Body of pancreas (tissue), 4 donors: Measurements from ENCODE around the gene RASGRF2. TPM values are rescaled to one million over a fixed set of nuclear protein-coding genes. Genes with fewer than 3 reads are reported as not detected.

Experiments
- ATAC-seq: fragments of 150-250 bp; one replicate; pipeline ENCODE4 v1.9.1; 2016
- DNase-seq, 4 donors: peaks; one replicate each; pipeline ENCODE4 v3.0.0-alpha.2; 2019
- H3K27ac ChIP-seq, 4 donors: fragments of 200-600 bp; sonication (generic); 1 replicate in 3 of 4; 2 replicates in 1 of 4; pipeline versions ENCODE4 v1.5.1 to v1.6.1; 2016 to 2019; ENCODE audit warnings: mild to moderate bottlenecking in 1 of 4, mixed read lengths in 1 of 4, moderate library complexity in 1 of 4
- H3K27me3 ChIP-seq, 2 donors: fragments of 200-600 bp; sonication (generic); one replicate each; pipeline ENCODE4 v1.6.0; 2016; ENCODE audit warnings: mild to moderate bottlenecking in 1 of 2
- H3K36me3 ChIP-seq, 2 donors: fragments of 200-600 bp; sonication (generic); replicated peaks in 1 of 2; 2 replicates each; pipeline ENCODE4 v1.5.1; 2016; ENCODE audit warnings: low read depth in 2 of 2; ENCODE audit not compliant: insufficient read depth in 1 of 2
- H3K4me1 ChIP-seq: fragments of 200-600 bp; sonication (generic); one replicate; pipeline ENCODE4 v1.6.0; 2016
- H3K4me3 ChIP-seq, 2 donors: fragments of 200-600 bp; sonication (generic); 1 replicate in 1 of 2; 2 replicates in 1 of 2; pipeline ENCODE4 v1.5.1; 2016 to 2019
- H3K9me3 ChIP-seq, 3 donors: fragments of 200-600 bp; sonication (generic); 1 replicate in 2 of 3; 2 replicates in 1 of 3; pipeline ENCODE4 v1.5.1; 2016
- POLR2A ChIP-seq, 3 donors: fragments of 450-650 bp; IDR thresholded peaks; one replicate each; pipeline ENCODE4 v1.6.1; 2016; ENCODE audit warnings: antibody characterized with exemption in 3 of 3, mild to moderate bottlenecking in 2 of 3
- WGBS, 2 donors: methylation state at CpG; one replicate each; pipeline ENCODE4 v1.1.5; 2017; 5-methylcytosine and 5-hydroxymethylcytosine counted together
- intact Hi-C: fragments of 100-400 bp; cut with DNase I; formaldehyde crosslinking; loops from one replicate; pipeline ENCODE4 v1.15.1; 2023
- total RNA-seq, 2 donors: library from RNA; depleted of rRNA; stranded (reverse); fragments of >200 nt; gene quantifications; one replicate each; pipeline ENCODE4 v1.1.0, GENCODE V29; 2016
- TF ChIP-seq, protein P1 (sequence below), 7 experiments: fragments of 450-650 bp in 4 of 7; fragments of 200-600 bp in 3 of 7; sonication (generic) in 3 of 7; IDR thresholded peaks; one replicate each; pipeline ENCODE4 v1.5.1; 2016 to 2019; ENCODE audit warnings: antibody characterized with exemption in 7 of 7

Gene RASGRF2
- total RNA-seq, 2 donors from 2014 or later: 1.6 to 3.6 TPM

DNA sequence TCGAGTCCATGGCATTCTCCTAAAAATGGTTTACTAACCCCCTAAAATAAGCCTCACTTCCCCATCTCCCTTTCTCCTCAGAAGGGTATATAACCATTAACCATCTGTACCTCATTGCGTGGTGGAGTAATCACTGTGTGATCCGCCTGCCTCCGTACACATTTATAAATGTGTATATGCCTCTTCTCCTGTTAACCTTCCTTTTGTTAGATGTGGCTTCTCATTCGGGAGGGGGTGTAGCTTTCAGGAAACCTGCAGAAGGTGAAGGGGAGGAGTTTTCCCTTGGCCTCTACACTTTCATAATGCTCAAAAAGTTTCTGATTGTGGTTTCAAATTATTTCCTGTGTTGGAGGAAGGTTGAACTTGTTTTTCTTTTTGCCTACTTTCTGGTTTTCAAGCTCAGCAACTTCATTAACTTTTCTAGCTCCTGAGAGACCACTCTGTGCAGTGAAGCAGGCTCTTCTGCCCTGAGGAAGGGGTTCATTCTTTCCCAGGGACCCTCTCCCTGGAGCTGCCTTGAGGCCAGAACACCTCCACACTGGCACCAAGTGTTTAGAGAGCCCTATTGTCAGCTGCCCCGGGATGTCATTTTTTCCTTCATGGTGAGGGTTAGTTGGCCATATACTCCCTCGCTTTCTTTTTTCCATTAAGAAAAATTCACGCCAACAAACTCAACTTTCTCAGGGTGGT lies 46.9 kb downstream of the RASGRF2 start:
- no peaks in the 10 kb centered on the region for H3K36me3 ChIP-seq
- no peak for ATAC-seq
- no peak overlapping the region for H3K27ac ChIP-seq
- no peaks in the 10 kb centered on the region for H3K9me3 ChIP-seq
- no peak for DNase-seq
- intact Hi-C loops: no loop called here
- H3K4me3 ChIP-seq: no peak overlapping the region
- H3K4me1 ChIP-seq: no peaks in the 10 kb centered on the region
- WGBS, 2 donors: 51 to 66% methylated on average over 8 of the region's 8 CpGs
- no peaks in the 10 kb centered on the region for H3K27me3 ChIP-seq
- no peak for TF ChIP-seq POLR2A (IDR thresholded peaks at IDR 0.05)
- TF ChIP-seq, protein P1, sequence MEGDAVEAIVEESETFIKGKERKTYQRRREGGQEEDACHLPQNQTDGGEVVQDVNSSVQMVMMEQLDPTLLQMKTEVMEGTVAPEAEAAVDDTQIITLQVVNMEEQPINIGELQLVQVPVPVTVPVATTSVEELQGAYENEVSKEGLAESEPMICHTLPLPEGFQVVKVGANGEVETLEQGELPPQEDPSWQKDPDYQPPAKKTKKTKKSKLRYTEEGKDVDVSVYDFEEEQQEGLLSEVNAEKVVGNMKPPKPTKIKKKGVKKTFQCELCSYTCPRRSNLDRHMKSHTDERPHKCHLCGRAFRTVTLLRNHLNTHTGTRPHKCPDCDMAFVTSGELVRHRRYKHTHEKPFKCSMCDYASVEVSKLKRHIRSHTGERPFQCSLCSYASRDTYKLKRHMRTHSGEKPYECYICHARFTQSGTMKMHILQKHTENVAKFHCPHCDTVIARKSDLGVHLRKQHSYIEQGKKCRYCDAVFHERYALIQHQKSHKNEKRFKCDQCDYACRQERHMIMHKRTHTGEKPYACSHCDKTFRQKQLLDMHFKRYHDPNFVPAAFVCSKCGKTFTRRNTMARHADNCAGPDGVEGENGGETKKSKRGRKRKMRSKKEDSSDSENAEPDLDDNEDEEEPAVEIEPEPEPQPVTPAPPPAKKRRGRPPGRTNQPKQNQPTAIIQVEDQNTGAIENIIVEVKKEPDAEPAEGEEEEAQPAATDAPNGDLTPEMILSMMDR (IDR thresholded peaks at IDR 0.05): no peak

DNA sequence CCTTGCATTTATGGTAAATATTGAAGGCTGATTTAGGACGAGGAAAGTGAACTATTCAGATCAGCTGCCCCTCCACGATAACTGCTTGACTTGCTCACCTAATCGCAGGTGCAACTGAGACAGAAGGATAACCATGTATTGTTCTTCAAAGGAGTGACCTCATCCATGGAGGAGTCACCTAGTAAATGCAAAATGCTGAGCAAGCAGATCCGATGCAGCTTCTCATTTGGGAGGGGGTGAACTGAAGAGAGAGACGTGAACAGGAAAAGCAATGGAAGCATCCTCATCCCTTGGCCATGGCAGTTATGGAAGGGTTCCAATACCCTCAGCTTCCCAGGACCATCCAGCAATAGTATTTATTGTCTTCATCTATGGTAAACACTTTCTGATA lies 47.5 kb downstream of the RASGRF2 start:
- Histone ChIP-seq H3K27me3 (no peaks in the 10 kb centered on the region), H3K4me1 (no peaks in the 10 kb centered on the region), H3K36me3 (no peaks in the 10 kb centered on the region), H3K9me3 (no peaks in the 10 kb centered on the region), H3K27ac (no peak overlapping the region), H3K4me3 (no peak overlapping the region)
- TF ChIP-seq, protein P1 (IDR thresholded peaks at IDR 0.05): no peak
- 49 to 69% methylated on average over 5 of the region's 5 CpGs for WGBS, 2 donors
- intact Hi-C loops: no loop called here
- ATAC-seq (no peak), DNase-seq (no peak)

DNA sequence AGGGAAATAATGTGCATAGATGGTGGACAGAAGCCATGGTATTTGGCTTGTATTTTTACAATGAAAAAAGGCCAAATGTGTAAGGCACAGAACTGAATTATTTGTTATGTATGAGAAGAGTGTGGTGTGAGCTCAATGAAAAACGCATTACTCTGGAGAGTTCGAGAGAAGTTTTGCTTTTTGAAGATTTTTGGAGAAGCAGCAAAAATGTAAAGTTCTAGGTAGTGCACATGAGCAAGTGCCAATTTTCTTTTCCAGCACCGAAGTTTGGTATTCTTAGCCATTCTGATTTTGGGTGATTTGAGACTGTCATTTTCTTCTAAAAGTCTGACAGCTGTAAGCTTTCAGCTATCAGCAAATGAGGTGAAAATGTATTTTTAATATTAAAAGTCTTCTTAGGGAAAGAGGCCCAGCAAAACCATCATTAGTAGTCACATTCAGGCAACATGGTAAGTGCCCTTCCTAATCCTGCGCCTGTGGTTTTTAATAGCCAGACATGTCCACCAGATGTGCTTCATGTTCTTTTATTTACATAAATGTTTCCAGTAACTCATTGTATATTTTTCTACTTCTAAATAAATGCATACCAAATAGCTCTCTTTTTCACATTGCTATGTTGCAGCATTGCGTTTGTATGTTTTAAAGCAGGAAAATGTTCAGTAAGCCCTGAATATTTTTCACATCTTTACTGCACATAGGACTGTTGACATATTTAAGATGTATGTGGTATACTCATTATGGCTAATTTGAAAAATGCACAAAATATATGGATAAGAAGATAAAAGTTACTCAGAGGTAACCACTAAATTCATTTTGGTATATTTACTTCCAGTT lies 50.4 kb downstream of the RASGRF2 start:
- TF ChIP-seq, protein P1 (IDR thresholded peaks at IDR 0.05): no peak
- TF ChIP-seq POLR2A (IDR thresholded peaks at IDR 0.05): no peak
- 77% methylated on average over 5 of the region's 5 CpGs for WGBS, 2 donors

DNA sequence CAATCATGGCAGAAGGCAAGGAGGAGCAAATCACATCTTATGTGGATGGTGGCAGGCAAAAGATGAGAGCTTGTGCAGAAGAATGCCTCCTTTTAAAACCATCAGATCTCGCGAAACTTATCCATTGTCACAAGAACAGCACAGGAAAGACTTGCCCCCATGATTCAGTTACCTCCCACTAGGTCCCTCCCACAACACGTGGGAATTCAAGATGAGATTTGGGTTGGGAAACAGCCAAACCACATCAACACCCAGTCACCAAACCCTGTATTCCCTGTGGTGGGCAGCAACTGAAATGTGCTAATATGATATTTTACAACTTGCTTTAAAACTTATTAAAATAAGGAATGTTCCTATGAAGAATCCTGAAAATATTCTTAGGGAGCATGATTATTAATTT lies 54.2 kb downstream of the RASGRF2 start:
- WGBS, 2 donors: 65 to 86% methylated on average over 3 of the region's 3 CpGs
- no peaks in the 10 kb centered on the region for H3K9me3 ChIP-seq

More for the DNA sequence above, 50.4 kb downstream of the RASGRF2 start:
- intact Hi-C loops: no loop called here
- H3K4me3 ChIP-seq: no peak overlapping the region
- H3K27me3 ChIP-seq: no peaks in the 10 kb centered on the region
- H3K27ac ChIP-seq: no peak overlapping the region
- no peaks in the 10 kb centered on the region for H3K9me3 ChIP-seq
- no peaks in the 10 kb centered on the region for H3K36me3 ChIP-seq
- H3K4me1 ChIP-seq: no peaks in the 10 kb centered on the region
- no peak for ATAC-seq
- DNase-seq: no peak

More for the DNA sequence above, 54.2 kb downstream of the RASGRF2 start:
- TF ChIP-seq, protein P1 (IDR thresholded peaks at IDR 0.05): no peak
- TF ChIP-seq POLR2A (IDR thresholded peaks at IDR 0.05): no peak
- no peak for ATAC-seq
- no peak overlapping the region for H3K4me3 ChIP-seq
- H3K4me1 ChIP-seq: no peaks in the 10 kb centered on the region
- no peaks in the 10 kb centered on the region for H3K27me3 ChIP-seq
- no peaks in the 10 kb centered on the region for H3K36me3 ChIP-seq
- no peak overlapping the region for H3K27ac ChIP-seq
- no peak for DNase-seq
- intact Hi-C loops: no loop called here
